OCI-LY1 (cell line): ENCODE measurements around the gene SDCCAG8.

ENCODE experiments used
- H2AFZ ChIP-seq: fragments of 200-600 bp; sonication (generic), shearing (Covaris generic); 2 replicates; pipeline ENCODE4 v1.6.0; 2014; ENCODE audit warnings: antibody characterized with exemption, mild to moderate bottlenecking, low read length
- H3F3A ChIP-seq: fragments of 200-600 bp; sonication (generic), shearing (Covaris generic); 2 replicates; pipeline ENCODE4 v1.6.0; 2014; ENCODE audit warnings: mild to moderate bottlenecking, antibody characterized with exemption, low read length, moderate library complexity; ENCODE audit not compliant: insufficient read depth
- H3K27ac ChIP-seq: fragments of 200-600 bp; sonication (generic); 2 replicates; pipeline ENCODE4 v1.5.1; 2014; ENCODE audit warnings: low read length, mixed run types, mild to moderate bottlenecking, low read depth; ENCODE audit not compliant: poor library complexity, severe bottlenecking
- H3K27me3 ChIP-seq: fragments of 200-600 bp; sonication (generic); 2 replicates; pipeline ENCODE4 v1.6.0; 2014; ENCODE audit warnings: antibody characterized with exemption, mild to moderate bottlenecking, low read length, moderate library complexity; ENCODE audit not compliant: insufficient read depth
- H3K36me3 ChIP-seq: fragments of 200-600 bp; sonication (generic); 2 replicates; pipeline ENCODE4 v1.6.1; 2014; ENCODE audit warnings: mild to moderate bottlenecking, antibody characterized with exemption, low read length, moderate library complexity, mixed read lengths; ENCODE audit not compliant: insufficient read depth
- H3K4me1 ChIP-seq: fragments of 200-600 bp; sonication (generic); 2 replicates; pipeline ENCODE4 v1.5.1; 2014; ENCODE audit warnings: mild to moderate bottlenecking, low read length, moderate library complexity; ENCODE audit not compliant: insufficient read depth, severe bottlenecking
- H3K4me2 ChIP-seq: fragments of 200-600 bp; sonication (generic), shearing (Covaris generic); 2 replicates; pipeline ENCODE4 v1.6.1; 2014; ENCODE audit warnings: low read length
- H3K4me3 ChIP-seq: fragments of 200-600 bp; sonication (generic); 2 replicates; pipeline ENCODE4 v1.5.1; 2014; ENCODE audit warnings: low read length, low read depth, mild to moderate bottlenecking, mixed read lengths; ENCODE audit not compliant: poor library complexity, severe bottlenecking
- H3K79me2 ChIP-seq: fragments of 200-600 bp; shearing (Covaris generic); 2 replicates; pipeline ENCODE4 v1.6.1; 2016; ENCODE audit warnings: mixed run types, low read length, mixed read lengths; ENCODE audit not compliant: insufficient read depth
- H3K9ac ChIP-seq: fragments of 200-600 bp; sonication (generic), shearing (Covaris generic); 2 replicates; pipeline ENCODE4 v1.6.1; 2014; ENCODE audit warnings: mild to moderate bottlenecking, low read length, mixed read lengths
- H3K9me2 ChIP-seq: fragments of 200-600 bp; sonication (generic), shearing (Covaris generic); 2 replicates; pipeline ENCODE4 v1.6.1; 2014; ENCODE audit warnings: low read depth, mild to moderate bottlenecking, low read length, mixed read lengths
- H3K9me3 ChIP-seq: fragments of 200-600 bp; shearing (Covaris generic); 2 replicates; pipeline ENCODE4 v1.6.1; 2014; ENCODE audit warnings: low read length, mixed read lengths
- H4K20me1 ChIP-seq: fragments of 200-600 bp; sonication (generic), shearing (Covaris generic); 2 replicates; pipeline ENCODE4 v1.6.0; 2016; ENCODE audit warnings: mild to moderate bottlenecking, low read length; ENCODE audit not compliant: insufficient read depth
- CTCF ChIP-seq: fragments of 200-600 bp; sonication (generic), shearing (Covaris generic); IDR thresholded peaks from 2 replicates; pipeline ENCODE4 v1.5.1; 2017; ENCODE audit warnings: mild to moderate bottlenecking, antibody characterized with exemption, low read length, moderate library complexity, mixed read lengths
- EZH2 ChIP-seq: fragments of 200-600 bp; sonication (generic), shearing (Covaris generic); IDR thresholded peaks from 2 replicates; pipeline ENCODE4 v1.8.0; 2017; ENCODE audit warnings: borderline replicate concordance, mixed run types, mild to moderate bottlenecking, antibody characterized with exemption, low read length, moderate library complexity, mixed read lengths

The SDCCAG8 gene

GRCh38 chr1:243413431-243414151 lies 157.8 kb downstream of the SDCCAG8 start:
- no peak for TF ChIP-seq CTCF
- TF ChIP-seq EZH2, result no peak
- H3K9me2 ChIP-seq, result no peaks in the 10 kb centered on the region
- H3K4me1 ChIP-seq, result no peaks in the 10 kb centered on the region
- H4K20me1 ChIP-seq, result no peaks in the 10 kb centered on the region
- no peaks in the 10 kb centered on the region; the same call in 1 of the 2 replicates for H3K36me3 ChIP-seq
- H3K9ac ChIP-seq, result no peak overlapping the region
- H3K4me3 ChIP-seq, result no peak overlapping the region
- H2AFZ ChIP-seq, result no peak overlapping the region
- no peaks in the 10 kb centered on the region for H3K9me3 ChIP-seq
- no peak overlapping the region for H3K4me2 ChIP-seq
- no peaks in the 10 kb centered on the region for H3K27me3 ChIP-seq
- H3K79me2 ChIP-seq, result no peaks in the 10 kb centered on the region
- no peak overlapping the region for H3K27ac ChIP-seq
- no peaks in the 10 kb centered on the region for H3F3A ChIP-seq

- no peak overlapping the region for H2AFZ ChIP-seq
- no peaks in the 10 kb centered on the region; the same call in 1 of the 2 replicates for H3K36me3 ChIP-seq
- no peaks in the 10 kb centered on the region for H4K20me1 ChIP-seq
- H3K9me3 ChIP-seq, result no peaks in the 10 kb centered on the region
- no peaks in the 10 kb centered on the region for H3K79me2 ChIP-seq
- H3K27ac ChIP-seq, result no peak overlapping the region
- H3K9me2 ChIP-seq, result no peaks in the 10 kb centered on the region
- no peaks in the 10 kb centered on the region for H3K27me3 ChIP-seq
- no peaks in the 10 kb centered on the region for H3K4me1 ChIP-seq
- TF ChIP-seq CTCF (no peak), EZH2 (no peak)
- no peak overlapping the region for H3K4me3 ChIP-seq
- no peak overlapping the region for H3K4me2 ChIP-seq
- no peak overlapping the region for H3K9ac ChIP-seq
- no peaks in the 10 kb centered on the region for H3F3A ChIP-seq
Observed at GRCh38 chr1:243414152-243414494, 158.3 kb downstream of the SDCCAG8 start.

GRCh38 chr1:243415663-243416408 lies 160.0 kb downstream of the SDCCAG8 start:
- no peaks in the 10 kb centered on the region for H3F3A ChIP-seq
- no peak overlapping the region for H3K27ac ChIP-seq
- H3K4me3 ChIP-seq, result no peak overlapping the region
- no peaks in the 10 kb centered on the region for H3K4me1 ChIP-seq
- H3K36me3 ChIP-seq, result no peaks in the 10 kb centered on the region; the same call in 1 of the 2 replicates
- H3K9me2 ChIP-seq, result no peaks in the 10 kb centered on the region
- H3K9ac ChIP-seq, result no peak overlapping the region
- H4K20me1 ChIP-seq, result no peaks in the 10 kb centered on the region
- no peaks in the 10 kb centered on the region for H3K79me2 ChIP-seq
- no peak overlapping the region for H2AFZ ChIP-seq
- no peak for TF ChIP-seq CTCF
- TF ChIP-seq EZH2, result no peak
- H3K4me2 ChIP-seq, result no peak overlapping the region
- H3K9me3 ChIP-seq, result no peaks in the 10 kb centered on the region
- no peaks in the 10 kb centered on the region for H3K27me3 ChIP-seq
